ENCODE data around the gene EVX1.

The EVX1 gene

GRCh38 chr7:27229448-27229847 is 13.2 kb upstream of the EVX1 start:
- no peak for DNase-seq (ENCODE audit: low read depth, low spot score)

GRCh38 chr7:27235387-27236311 is 7.0 kb upstream of the EVX1 start:
- no peak for DNase-seq (ENCODE audit: low read depth, low spot score)

- DNase-seq (ENCODE audit: low read depth, low spot score) = no peak
These were observed 4.8 kb upstream of the EVX1 start for GRCh38 chr7:27237735-27238334.

GRCh38 chr7:27238979-27239386 is 3.6 kb upstream of the EVX1 start:
- no peak for DNase-seq (ENCODE audit: low read depth, low spot score)

- no peak for DNase-seq (ENCODE audit: low read depth, low spot score)
These were observed 3.1 kb upstream of the EVX1 start for GRCh38 chr7:27239387-27240014.

GRCh38 chr7:27240015-27240731 is 2.4 kb upstream of the EVX1 start:
- no peak for DNase-seq (ENCODE audit: low read depth, low spot score)

- DNase-seq (ENCODE audit: low read depth, low spot score) = no peak
These were observed 1.2 kb upstream of the EVX1 start for GRCh38 chr7:27241189-27242056.

- DNase-seq (ENCODE audit: low read depth, low spot score) = no peak
These were observed 448 bp upstream of the EVX1 start for GRCh38 chr7:27242154-27242553.

GRCh38 chr7:27243340-27244163 is 950 bp downstream of the EVX1 start:
- no peak for DNase-seq (ENCODE audit: low read depth, low spot score)

- DNase-seq (ENCODE audit: low read depth, low spot score) = no peak
These were observed 2.0 kb downstream of the EVX1 start for GRCh38 chr7:27244488-27245123.

- no peak for DNase-seq (ENCODE audit: low read depth, low spot score)
These were observed 2.7 kb downstream of the EVX1 start for GRCh38 chr7:27245124-27245797.

GRCh38 chr7:27245798-27246691 is 3.4 kb downstream of the EVX1 start:
- no peak for DNase-seq (ENCODE audit: low read depth, low spot score)

GRCh38 chr7:27247000-27247399 is 4.4 kb downstream of the EVX1 start:
- no peak for DNase-seq (ENCODE audit: low read depth, low spot score)

GRCh38 chr7:27247452-27248426 is 5.1 kb downstream of the EVX1 start:
- DNase-seq (ENCODE audit: low read depth, low spot score) = no peak

- DNase-seq (ENCODE audit: low read depth, low spot score) = no peak
These were observed 5.8 kb downstream of the EVX1 start for GRCh38 chr7:27248427-27248806.

GRCh38 chr7:27248911-27249723 is 6.5 kb downstream of the EVX1 start:
- DNase-seq (ENCODE audit: low read depth, low spot score) = no peak

Data from brain pericyte (primary cell).